ENCODE data around the gene FASTKD2. TPM values are rescaled to one million over a fixed set of nuclear protein-coding genes. Genes with fewer than 3 reads are reported as not detected.
A peak's percentile ranks its signal among the peaks of the same experiment; 100 is the strongest.

FASTKD2 gene
- 47.9 and 57.2 TPM in 2 replicates for total RNA-seq
- polyA plus RNA-seq (2012), result 9.3 TPM

- peak; percentile 96 for DNase-seq (ENCODE audit: low read depth)
These were observed at the start of gene FASTKD2, which contains the start of gene MDH1B for GRCh38 chr2:206765242-206766056. FASTKD2 (plus strand) TSS chr2:206765606; CDS start chr2:206766694, 1,088 bp downstream. MDH1B (minus strand) TSS chr2:206765328; CDS start chr2:206765271, 57 bp downstream.

DNA sequence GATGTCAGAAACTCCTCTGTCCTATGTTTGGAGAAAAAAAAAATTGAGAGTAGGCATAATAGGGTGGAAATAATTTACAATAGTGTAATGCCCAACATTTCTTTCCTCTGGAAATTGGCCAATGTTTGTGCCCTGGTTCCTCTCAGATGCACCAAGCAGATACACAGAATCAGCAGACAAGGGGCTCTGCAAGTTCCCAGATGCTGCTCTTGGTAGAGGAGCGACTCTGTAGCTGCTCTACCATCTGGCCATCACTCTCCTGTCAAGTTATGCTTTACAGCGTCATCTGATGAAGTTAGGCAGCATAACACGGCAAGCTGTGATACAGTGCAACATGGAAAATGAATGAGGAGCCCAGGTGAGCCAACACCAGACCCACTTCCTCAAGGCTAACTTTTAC lies 48.8 kb upstream of the FASTKD2 start:
- no peak for DNase-seq (ENCODE audit: low read depth)

DNA sequence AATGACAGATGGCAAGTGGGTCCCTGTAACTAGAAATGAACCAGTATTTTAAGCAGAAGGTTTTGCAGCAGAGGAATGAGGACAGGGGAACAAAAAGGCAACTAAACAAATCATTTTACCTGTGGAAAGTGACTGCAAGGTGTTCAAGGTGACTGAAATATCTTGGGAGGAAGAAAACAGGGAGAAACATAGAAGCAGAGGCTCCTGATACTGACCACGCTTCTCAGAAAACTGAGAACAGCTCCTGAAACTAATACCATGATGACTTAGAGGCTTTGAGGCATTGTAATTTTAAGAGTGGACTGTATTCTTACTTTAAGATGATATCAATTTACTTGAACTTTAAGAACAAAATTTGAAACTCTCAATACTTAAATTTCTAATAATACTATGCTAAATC lies 47.1 kb upstream of the FASTKD2 start, which contains the start of gene DYTN:
Gene DYTN, minus strand, starts transcription at position 101 of the 400 bp plus-strand sequence. CDS start 117 bp downstream, outside the sequence.
- DNase-seq (ENCODE audit: low read depth), result no peak

DNA sequence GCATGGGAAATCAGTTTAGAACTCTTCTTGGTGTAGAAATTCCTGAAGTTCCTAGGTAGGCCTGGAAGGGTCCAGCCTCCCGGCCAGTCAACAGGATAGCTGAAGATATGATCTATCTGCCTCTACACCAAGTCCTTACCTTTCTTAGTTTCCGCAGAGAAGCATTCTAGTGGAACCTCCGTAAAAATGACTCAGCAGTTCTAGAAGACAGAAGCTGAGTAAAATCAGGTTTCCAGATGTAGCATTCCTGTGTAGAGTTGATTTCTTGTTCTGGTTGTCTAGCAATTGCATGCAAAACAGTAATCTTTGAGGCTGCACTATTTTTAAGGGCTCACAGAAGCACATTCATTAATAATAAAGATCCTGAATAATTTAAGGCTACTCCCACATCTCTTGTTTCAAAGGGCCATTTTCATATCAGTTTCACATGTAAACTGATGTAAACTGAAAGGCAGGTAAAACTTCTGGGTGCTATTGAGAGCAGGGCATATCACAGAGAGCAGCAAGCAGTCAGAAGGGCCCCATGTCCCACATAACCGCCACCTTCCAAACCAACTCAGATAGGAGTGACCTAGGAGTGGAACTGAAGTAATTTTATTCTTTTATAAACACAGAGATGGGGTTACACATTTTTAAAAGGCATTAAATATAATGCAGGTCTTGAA lies 44.0 kb upstream of the FASTKD2 start:
- no peak for DNase-seq (ENCODE audit: low read depth)

DNA sequence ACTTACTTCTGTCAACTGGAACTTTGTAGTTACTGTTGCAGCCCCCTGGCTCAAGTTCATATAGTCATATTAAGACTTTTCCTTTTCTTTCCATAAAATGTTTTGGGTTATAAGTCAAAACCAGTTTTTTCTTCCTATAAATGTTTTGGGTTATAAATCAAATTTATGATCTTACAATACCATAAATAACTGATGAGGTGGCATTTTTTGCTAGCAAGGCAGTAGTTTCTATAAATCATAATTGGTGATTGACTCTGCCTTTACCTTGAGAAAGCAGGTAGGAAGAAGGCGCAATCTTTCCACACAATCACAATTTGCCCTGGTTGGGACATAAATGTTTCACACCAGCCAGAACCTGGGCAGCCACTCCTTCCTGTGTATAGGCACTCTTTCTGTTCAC lies 42.1 kb upstream of the FASTKD2 start:
- DNase-seq (ENCODE audit: low read depth), result no peak

DNA sequence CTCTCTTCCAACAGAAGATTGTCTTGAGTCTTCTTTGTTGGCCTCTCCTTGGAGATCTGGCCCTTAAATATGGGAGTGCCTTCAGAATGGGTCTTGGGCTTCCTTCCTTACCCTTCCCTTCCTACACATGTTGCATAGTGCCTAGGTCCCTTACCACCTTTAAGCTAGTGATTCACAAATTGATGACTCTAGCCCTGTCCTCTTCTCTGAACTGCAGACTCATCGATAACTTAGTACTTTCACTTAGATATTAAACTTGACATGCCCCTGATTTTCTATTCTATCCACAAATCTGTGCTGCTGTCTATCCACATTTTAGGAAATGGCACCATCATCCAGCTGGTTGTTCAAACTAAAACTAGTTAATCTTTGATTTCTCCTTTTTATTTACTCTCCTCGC lies 38.1 kb upstream of the FASTKD2 start:
- no peak for DNase-seq (ENCODE audit: low read depth)

GRCh38 chr2:206728277-206729199 lies 36.9 kb upstream of the FASTKD2 start:
- DNase-seq (ENCODE audit: low read depth), result peak; percentile 7

- no peak for DNase-seq (ENCODE audit: low read depth)
These were observed 32.1 kb upstream of the FASTKD2 start for GRCh38 chr2:206733341-206733740.

GRCh38 chr2:206736935-206737334 lies 28.5 kb upstream of the FASTKD2 start:
- DNase-seq (ENCODE audit: low read depth), result no peak

- peak; percentile 50 for DNase-seq (ENCODE audit: low read depth)
These were observed 26.1 kb upstream of the FASTKD2 start for GRCh38 chr2:206739271-206739670.

GRCh38 chr2:206740800-206741199 lies 24.6 kb upstream of the FASTKD2 start:
- DNase-seq (ENCODE audit: low read depth), result no peak

DNA sequence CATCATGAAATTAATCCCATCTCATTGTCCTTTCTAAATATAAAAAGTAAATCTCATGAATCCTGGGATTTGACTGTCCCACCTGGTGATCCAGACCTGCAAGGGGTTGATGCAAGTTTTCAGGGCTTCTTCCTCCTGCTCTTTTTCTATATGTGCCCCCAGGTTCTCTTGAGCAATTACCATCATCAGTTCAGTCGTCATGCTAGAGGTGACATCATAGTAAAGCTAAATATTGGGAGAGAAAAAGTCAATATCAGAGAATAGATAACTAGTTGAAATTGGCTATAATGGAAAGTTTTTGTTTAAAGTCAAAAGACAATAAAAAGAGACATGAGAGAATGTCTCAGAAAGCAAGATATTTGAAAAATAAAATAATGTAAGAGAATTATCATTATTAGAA lies 8.6 kb upstream of the FASTKD2 start:
- DNase-seq (ENCODE audit: low read depth), result no peak

- no peak for DNase-seq (ENCODE audit: low read depth)
These were observed 649 bp upstream of the FASTKD2 start for GRCh38 chr2:206764673-206765241.

DNA sequence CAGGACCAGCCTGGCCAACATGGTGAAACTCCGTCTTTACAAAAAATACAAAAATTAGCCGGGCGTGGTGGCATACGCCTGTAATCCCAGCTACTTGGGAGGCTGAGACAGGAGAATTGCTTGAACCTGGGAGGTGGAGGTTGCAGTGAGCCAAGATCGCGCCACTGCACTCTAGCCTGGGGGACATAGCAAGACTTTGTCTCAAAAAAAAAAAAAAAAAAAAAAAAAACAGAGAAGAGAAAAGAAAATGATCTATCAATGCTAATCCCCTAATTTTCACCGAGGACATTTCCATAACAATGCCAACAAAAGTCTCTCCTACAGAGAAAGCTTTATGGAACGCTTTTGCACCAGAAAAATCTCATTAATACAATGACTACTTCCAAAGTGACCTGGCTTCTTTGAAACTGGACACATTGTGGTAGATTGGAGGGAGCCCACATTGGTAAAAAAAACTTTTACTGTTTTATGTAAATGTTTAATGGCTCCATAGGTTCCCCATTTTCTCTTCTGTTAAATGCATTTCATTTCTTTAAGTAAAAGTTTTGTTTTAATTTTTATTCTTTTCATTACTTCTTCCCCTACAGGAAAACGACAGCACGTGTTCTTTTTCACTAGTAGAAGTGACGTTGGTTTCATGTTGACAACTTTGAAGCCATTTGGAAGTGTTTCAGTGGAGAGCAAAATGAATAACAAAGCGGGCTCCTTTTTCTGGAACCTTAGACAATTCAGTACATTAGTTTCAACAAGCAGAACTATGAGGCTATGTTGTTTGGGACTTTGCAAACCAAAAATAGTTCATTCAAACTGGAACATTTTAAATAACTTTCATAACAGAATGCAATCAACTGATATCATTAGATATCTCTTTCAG lies 888 bp downstream of the FASTKD2 start:
- no peak for DNase-seq (ENCODE audit: low read depth)

DNA sequence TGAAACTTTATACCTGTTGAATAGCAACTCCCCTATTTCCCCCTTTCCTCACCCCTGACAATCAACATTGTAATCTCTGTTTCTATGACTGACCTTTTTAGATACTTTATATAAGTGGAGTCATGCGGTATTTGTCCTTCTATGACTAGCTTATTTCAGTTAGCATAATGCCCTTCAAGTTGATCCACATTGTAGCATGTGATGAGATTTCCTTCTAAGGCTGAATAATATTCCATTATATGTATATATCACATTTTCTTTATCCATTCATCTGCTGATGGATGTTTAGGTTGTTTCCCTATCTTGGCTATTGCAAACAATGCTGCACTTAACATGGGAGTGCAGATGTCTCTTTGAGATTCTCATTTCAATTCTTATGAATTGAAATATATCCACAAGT lies 9.5 kb downstream of the FASTKD2 start:
- DNase-seq (ENCODE audit: low read depth), result no peak

GRCh38 chr2:206776432-206776831 lies 11.0 kb downstream of the FASTKD2 start:
- no peak for DNase-seq (ENCODE audit: low read depth)

- DNase-seq (ENCODE audit: low read depth), result no peak
These were observed 15.3 kb downstream of the FASTKD2 start for GRCh38 chr2:206780671-206781070.

- DNase-seq (ENCODE audit: low read depth), result peak; percentile 7
These were observed 18.3 kb downstream of the FASTKD2 start for GRCh38 chr2:206783718-206784117.

DNA sequence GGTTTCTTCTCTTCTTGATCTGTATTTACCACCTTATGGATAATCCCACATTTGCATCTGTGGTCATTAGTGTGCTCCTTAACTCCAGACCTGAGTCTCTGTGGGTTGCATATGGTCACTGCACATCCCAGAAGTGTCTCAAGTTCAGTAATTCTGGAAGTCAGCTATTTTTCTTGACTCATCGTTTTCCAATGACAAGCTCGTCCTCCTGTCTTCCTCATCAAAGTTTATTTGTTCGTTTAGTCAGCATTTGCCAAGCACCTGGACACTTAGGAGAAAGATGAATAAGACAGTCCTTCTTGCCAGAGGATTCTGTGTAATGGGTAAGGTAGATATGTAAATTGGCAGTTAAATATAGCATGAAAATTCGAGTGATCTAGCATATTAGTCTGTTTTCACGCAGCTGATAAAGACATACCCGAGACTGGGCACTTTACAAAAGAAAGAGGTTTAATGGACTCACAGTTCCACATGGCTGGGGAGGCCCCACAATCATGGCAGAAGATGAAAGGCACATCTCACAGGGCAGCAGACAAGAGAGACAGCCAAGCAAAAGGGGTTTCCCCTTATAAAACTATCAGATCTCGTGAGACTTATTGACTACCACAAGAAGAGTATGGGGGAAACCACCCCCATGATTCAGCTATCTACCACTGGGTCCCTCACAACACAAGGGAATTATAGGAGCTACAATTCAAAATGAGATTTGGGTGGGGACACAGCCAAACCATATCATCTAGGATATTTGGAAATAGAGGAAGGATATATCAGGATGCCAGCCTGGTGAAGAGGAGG lies 19.4 kb downstream of the FASTKD2 start:
- DNase-seq (ENCODE audit: low read depth), result no peak

All from myocyte (in vitro differentiated cells).